ENCODE results near the gene WWOX.

- TF ChIP-seq CTCF (IDR thresholded peaks at IDR 0.05; ENCODE audit: borderline replicate concordance, extremely low read depth, low read length, poor library complexity, severe bottlenecking) (no peak), EZH2 (IDR thresholded peaks at IDR 0.05; ENCODE audit: borderline replicate concordance, low read depth, low read length, severe bottlenecking) (no peak)
These were observed 287.3 kb downstream of the WWOX start for GRCh38 chr16:78386557-78387324.
